SK-N-SH (cell line): ENCODE data around the gene INPP5A. TPM values are rescaled to one million over a fixed set of nuclear protein-coding genes. Genes with fewer than 3 reads are reported as not detected.

ENCODE experiments used
- CTCF ChIA-PET: fragments of 300-600, 350-600 bp; formaldehyde crosslinking; extraction: SDS; loops from one replicate; lab custom pipeline; 2021; lab: Yijun Ruan, JAX
- POLR2A ChIA-PET: fragments of 350-600 bp; sonication (Branson Sonifier 250); formaldehyde crosslinking; extraction: SDS; loops from one replicate; lab custom pipeline; 2020; ENCODE audit warnings: antibody characterized with exemption, inconsistent platforms; lab: Yijun Ruan, JAX
- DNase-seq: peaks from one replicate; pipeline ENCODE4 v3.0.0; 2012
- H2AFZ ChIP-seq: fragments of 200-600 bp; sonication (generic); 2 replicates; pipeline ENCODE4 v1.8.1; 2016; ENCODE audit warnings: antibody characterized with exemption, mild to moderate bottlenecking, low read depth
- H3F3A ChIP-seq: fragments of 200-600 bp; sonication (generic); replicated peaks from 2 replicates; pipeline ENCODE3; 2016; ENCODE audit warnings: antibody characterized with exemption, mild to moderate bottlenecking; ENCODE audit not compliant: insufficient read depth
- H3K27ac ChIP-seq, 2 experiments: fragments of 200-500 bp in 1 of 2; fragments of 200-600 bp in 1 of 2; sonication (Bioruptor generic) in 1 of 2; sonication (generic), shearing (Covaris generic) in 1 of 2; 2 replicates each; pipeline versions ENCODE4 v1.5.1 to v1.6.1; 2014 to 2016; ENCODE audit warnings: low read depth in 2 of 2, inconsistent platforms in 1 of 2, low read length in 1 of 2, mild to moderate bottlenecking in 1 of 2, mixed read lengths in 1 of 2
- H3K27me3 ChIP-seq: fragments of 200-600 bp; sonication (generic), shearing (Covaris generic); 2 replicates; pipeline ENCODE4 v1.6.1; 2016; ENCODE audit warnings: mixed run types; ENCODE audit not compliant: insufficient read depth
- H3K36me3 ChIP-seq, 2 experiments: fragments of 200-500 bp in 1 of 2; fragments of 200-600 bp in 1 of 2; sonication (Bioruptor generic) in 1 of 2; sonication (generic) in 1 of 2; replicated peaks in 1 of 2; 2 replicates each; pipeline versions ENCODE3 to v1.5.1; 2014 to 2016; ENCODE audit warnings: low read length in 1 of 2, mild to moderate bottlenecking in 1 of 2; ENCODE audit not compliant: insufficient read depth in 2 of 2, control insufficient read depth in 1 of 2
- H3K4me1 ChIP-seq, 2 experiments: fragments of 200-500 bp in 1 of 2; fragments of 200-600 bp in 1 of 2; sonication (Bioruptor generic) in 1 of 2; sonication (generic), shearing (Covaris generic) in 1 of 2; 2 replicates each; pipeline versions ENCODE4 v1.5.1 to v1.6.1; 2014 to 2016; ENCODE audit warnings: low read depth in 1 of 2, low read length in 1 of 2, mixed run types in 1 of 2; ENCODE audit not compliant: insufficient read depth in 2 of 2, control insufficient read depth in 1 of 2
- H3K4me2 ChIP-seq: fragments of 200-600 bp; sonication (generic), shearing (Covaris generic); 2 replicates; pipeline ENCODE4 v1.6.1; 2017; ENCODE audit warnings: mixed run types
- H3K4me3 ChIP-seq, 2 experiments: fragments of 200-500 bp in 1 of 2; fragments of 200-600 bp in 1 of 2; sonication (Bioruptor generic) in 1 of 2; sonication (generic), shearing (Covaris generic) in 1 of 2; 2 replicates each; pipeline versions ENCODE4 v1.5.1 to v1.8.1; 2014 to 2016; ENCODE audit warnings: low read depth in 2 of 2, inconsistent platforms in 1 of 2, low read length in 1 of 2, mild to moderate bottlenecking in 1 of 2, mixed read lengths in 1 of 2, moderate library complexity in 1 of 2
- H3K79me2 ChIP-seq: fragments of 200-600 bp; sonication (generic); 2 replicates; pipeline ENCODE4 v1.8.1; 2017; ENCODE audit warnings: mild to moderate bottlenecking; ENCODE audit not compliant: insufficient read depth
- H3K9ac ChIP-seq: fragments of 200-600 bp; sonication (generic); 2 replicates; pipeline ENCODE4 v1.6.1; 2017; ENCODE audit warnings: mixed run types
- H3K9me2 ChIP-seq: fragments of 200-600 bp; sonication (generic); 2 replicates; pipeline ENCODE4 v1.6.1; 2017; ENCODE audit warnings: mixed run types
- H3K9me3 ChIP-seq: fragments of 200-600 bp; sonication (generic); 2 replicates; pipeline ENCODE4 v1.6.1; 2017; ENCODE audit warnings: mixed run types, mild to moderate bottlenecking, moderate library complexity
- H4K20me1 ChIP-seq: fragments of 200-600 bp; sonication (generic); 2 replicates; pipeline ENCODE4 v1.6.1; 2017; ENCODE audit warnings: mild to moderate bottlenecking, mixed run types; ENCODE audit not compliant: insufficient read depth
- CHD2 ChIP-seq: fragments of 150-350 bp; IDR thresholded peaks from 2 replicates; pipeline ENCODE4 v1.6.1; 2018; ENCODE audit warnings: low read length; ENCODE audit not compliant: partially characterized antibody
- EZH2phosphoT487 ChIP-seq: fragments of 200-600 bp; sonication (generic); IDR thresholded peaks from 2 replicates; pipeline ENCODE4 v1.6.1; 2017; ENCODE audit warnings: low read depth, mixed run types, mild to moderate bottlenecking, antibody characterized with exemption, moderate library complexity, borderline replicate concordance
- FOSL2 ChIP-seq: IDR thresholded peaks from 2 replicates; pipeline ENCODE4 v1.4.0; 2012; ENCODE audit warnings: low read depth, mild to moderate bottlenecking, moderate library complexity, borderline replicate concordance
- FOXJ3 ChIP-seq: sonication (generic); formaldehyde crosslinking; IDR thresholded peaks from 2 replicates; pipeline ENCODE4 v1.5.1; 2020; ENCODE audit warnings: mild to moderate bottlenecking, missing genetic modification reagents
- GABPA ChIP-seq: IDR thresholded peaks from 2 replicates; pipeline ENCODE4 v1.4.0; 2012; ENCODE audit warnings: low read depth, mild to moderate bottlenecking
- MEF2A ChIP-seq: IDR thresholded peaks from 2 replicates; pipeline ENCODE4 v1.4.0; 2012; ENCODE audit warnings: low read depth, borderline replicate concordance
- MXI1 ChIP-seq: IDR thresholded peaks from 2 replicates; pipeline ENCODE4 v1.6.1; 2012; ENCODE audit warnings: mild to moderate bottlenecking, low read depth, low read length, improper control_type of control experiment
- POLR2AphosphoS5 ChIP-seq: IDR thresholded peaks from 2 replicates; pipeline ENCODE4 v1.6.1; 2012; ENCODE audit warnings: low read depth, low read length
- RAD21 ChIP-seq: IDR thresholded peaks from 2 replicates; pipeline ENCODE4 v1.6.1; 2012; ENCODE audit warnings: mild to moderate bottlenecking, low read length
- RCOR1 ChIP-seq: fragments of 150-350 bp; IDR thresholded peaks from 2 replicates; pipeline ENCODE4 v1.6.1; 2017; ENCODE audit warnings: antibody characterized with exemption, low read length
- RFX5 ChIP-seq: IDR thresholded peaks from 2 replicates; pipeline ENCODE4 v1.6.1; 2012; ENCODE audit warnings: mild to moderate bottlenecking, improper control_type of control experiment, low read length
- RXRA ChIP-seq: IDR thresholded peaks from 2 replicates; pipeline ENCODE4 v1.4.0; 2012; ENCODE audit warnings: low read depth, mild to moderate bottlenecking, borderline replicate concordance
- SIN3A ChIP-seq: IDR thresholded peaks from 2 replicates; pipeline ENCODE4 v1.6.1; 2012; ENCODE audit warnings: low read depth, mild to moderate bottlenecking, low read length, moderate library complexity, borderline replicate concordance
- TCF12 ChIP-seq: IDR thresholded peaks from 2 replicates; pipeline ENCODE4 v1.4.0; 2012
- WGBS: methylation state at CpG from one replicate; pipeline ENCODE4 v1.1.6; 2017; ENCODE audit warnings: low lambda C conversion rate; 5-methylcytosine and 5-hydroxymethylcytosine counted together
- polyA plus RNA-seq, 3 experiments: library from polyadenylated mRNA; depleted of rRNA; stranded (reverse); fragments of >200 nt; gene quantifications; 2 replicates each; pipeline ENCODE4 v1.2.3, GENCODE V29; 2012
- TF ChIP-seq, protein P1 (sequence below): IDR thresholded peaks from 2 replicates; pipeline ENCODE4 v1.6.1; 2012; ENCODE audit warnings: mild to moderate bottlenecking, low read depth, low read length, moderate library complexity
- TF ChIP-seq, protein P2 (sequence below): IDR thresholded peaks from 2 replicates; pipeline ENCODE4 v1.4.0; 2012; ENCODE audit warnings: low read depth
- TF ChIP-seq, protein P3 (sequence below): IDR thresholded peaks from 2 replicates; pipeline ENCODE4 v1.4.0; 2012; ENCODE audit warnings: low read depth, borderline replicate concordance
- TF ChIP-seq, protein P4 (sequence below): IDR thresholded peaks from 2 replicates; pipeline ENCODE4; 2012

The INPP5A gene
- polyA plus RNA-seq, 1 of the 3 experiments (the other 2 are of a cell fraction) = 12.0 TPM

DNA sequence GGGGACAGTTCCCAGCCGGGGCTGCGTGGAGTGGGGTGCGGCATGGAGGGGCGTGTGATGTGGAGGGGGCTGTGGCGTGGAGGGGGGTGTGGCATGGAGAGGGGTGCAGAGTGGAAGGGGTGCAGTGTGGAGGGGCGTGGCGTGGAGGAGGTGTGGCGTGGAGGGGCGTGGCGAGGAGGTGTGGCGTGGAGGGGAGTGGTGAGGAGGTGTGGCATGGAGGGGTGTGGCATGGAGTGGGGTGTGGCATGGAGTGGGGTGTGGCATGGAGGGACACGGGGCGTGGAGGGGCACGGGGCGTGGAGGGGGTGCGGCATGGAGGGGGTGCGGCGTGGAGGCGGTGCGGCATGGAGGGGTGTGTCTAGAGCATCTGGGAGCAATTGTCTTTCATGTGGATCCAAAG is 214.8 kb downstream of the INPP5A start:
- Histone ChIP-seq H3K9me3 (no peaks in the 10 kb centered on the region), H3K4me2 (no peak overlapping the region), H2AFZ (no peak overlapping the region), H3K9me2 (no peaks in the 10 kb centered on the region), H3K27ac (no peak overlapping the region), H3K36me3 (no peaks in the 10 kb centered on the region), H4K20me1 (no peaks in the 10 kb centered on the region), H3K4me3 (no peak overlapping the region), H3K4me1 (no peaks in the 10 kb centered on the region), H3K79me2 (no peaks in the 10 kb centered on the region), H3F3A (no peaks in the 10 kb centered on the region), H3K9ac (no peak overlapping the region), H3K27me3 (no peaks in the 10 kb centered on the region)
- TF ChIP-seq RCOR1 = no peak
- TF ChIP-seq FOSL2 = no peak
- no peak for TF ChIP-seq RAD21
- TF ChIP-seq FOXJ3 (CRISPR knock-in tag) = no peak
- TF ChIP-seq RXRA = no peak
- no peak for TF ChIP-seq MEF2A
- TF ChIP-seq RFX5 = no peak
- TF ChIP-seq, protein P1, sequence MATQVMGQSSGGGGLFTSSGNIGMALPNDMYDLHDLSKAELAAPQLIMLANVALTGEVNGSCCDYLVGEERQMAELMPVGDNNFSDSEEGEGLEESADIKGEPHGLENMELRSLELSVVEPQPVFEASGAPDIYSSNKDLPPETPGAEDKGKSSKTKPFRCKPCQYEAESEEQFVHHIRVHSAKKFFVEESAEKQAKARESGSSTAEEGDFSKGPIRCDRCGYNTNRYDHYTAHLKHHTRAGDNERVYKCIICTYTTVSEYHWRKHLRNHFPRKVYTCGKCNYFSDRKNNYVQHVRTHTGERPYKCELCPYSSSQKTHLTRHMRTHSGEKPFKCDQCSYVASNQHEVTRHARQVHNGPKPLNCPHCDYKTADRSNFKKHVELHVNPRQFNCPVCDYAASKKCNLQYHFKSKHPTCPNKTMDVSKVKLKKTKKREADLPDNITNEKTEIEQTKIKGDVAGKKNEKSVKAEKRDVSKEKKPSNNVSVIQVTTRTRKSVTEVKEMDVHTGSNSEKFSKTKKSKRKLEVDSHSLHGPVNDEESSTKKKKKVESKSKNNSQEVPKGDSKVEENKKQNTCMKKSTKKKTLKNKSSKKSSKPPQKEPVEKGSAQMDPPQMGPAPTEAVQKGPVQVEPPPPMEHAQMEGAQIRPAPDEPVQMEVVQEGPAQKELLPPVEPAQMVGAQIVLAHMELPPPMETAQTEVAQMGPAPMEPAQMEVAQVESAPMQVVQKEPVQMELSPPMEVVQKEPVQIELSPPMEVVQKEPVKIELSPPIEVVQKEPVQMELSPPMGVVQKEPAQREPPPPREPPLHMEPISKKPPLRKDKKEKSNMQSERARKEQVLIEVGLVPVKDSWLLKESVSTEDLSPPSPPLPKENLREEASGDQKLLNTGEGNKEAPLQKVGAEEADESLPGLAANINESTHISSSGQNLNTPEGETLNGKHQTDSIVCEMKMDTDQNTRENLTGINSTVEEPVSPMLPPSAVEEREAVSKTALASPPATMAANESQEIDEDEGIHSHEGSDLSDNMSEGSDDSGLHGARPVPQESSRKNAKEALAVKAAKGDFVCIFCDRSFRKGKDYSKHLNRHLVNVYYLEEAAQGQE = no peak
- no peak for TF ChIP-seq TCF12
- no peak for TF ChIP-seq CHD2
- TF ChIP-seq, protein P2, sequence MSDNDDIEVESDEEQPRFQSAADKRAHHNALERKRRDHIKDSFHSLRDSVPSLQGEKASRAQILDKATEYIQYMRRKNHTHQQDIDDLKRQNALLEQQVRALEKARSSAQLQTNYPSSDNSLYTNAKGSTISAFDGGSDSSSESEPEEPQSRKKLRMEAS = no peak
- TF ChIP-seq MXI1 = no peak
- TF ChIP-seq, protein P3, sequence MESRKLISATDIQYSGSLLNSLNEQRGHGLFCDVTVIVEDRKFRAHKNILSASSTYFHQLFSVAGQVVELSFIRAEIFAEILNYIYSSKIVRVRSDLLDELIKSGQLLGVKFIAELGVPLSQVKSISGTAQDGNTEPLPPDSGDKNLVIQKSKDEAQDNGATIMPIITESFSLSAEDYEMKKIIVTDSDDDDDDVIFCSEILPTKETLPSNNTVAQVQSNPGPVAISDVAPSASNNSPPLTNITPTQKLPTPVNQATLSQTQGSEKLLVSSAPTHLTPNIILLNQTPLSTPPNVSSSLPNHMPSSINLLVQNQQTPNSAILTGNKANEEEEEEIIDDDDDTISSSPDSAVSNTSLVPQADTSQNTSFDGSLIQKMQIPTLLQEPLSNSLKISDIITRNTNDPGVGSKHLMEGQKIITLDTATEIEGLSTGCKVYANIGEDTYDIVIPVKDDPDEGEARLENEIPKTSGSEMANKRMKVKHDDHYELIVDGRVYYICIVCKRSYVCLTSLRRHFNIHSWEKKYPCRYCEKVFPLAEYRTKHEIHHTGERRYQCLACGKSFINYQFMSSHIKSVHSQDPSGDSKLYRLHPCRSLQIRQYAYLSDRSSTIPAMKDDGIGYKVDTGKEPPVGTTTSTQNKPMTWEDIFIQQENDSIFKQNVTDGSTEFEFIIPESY = no peak
- no peak for TF ChIP-seq GABPA
- TF ChIP-seq, protein P4, sequence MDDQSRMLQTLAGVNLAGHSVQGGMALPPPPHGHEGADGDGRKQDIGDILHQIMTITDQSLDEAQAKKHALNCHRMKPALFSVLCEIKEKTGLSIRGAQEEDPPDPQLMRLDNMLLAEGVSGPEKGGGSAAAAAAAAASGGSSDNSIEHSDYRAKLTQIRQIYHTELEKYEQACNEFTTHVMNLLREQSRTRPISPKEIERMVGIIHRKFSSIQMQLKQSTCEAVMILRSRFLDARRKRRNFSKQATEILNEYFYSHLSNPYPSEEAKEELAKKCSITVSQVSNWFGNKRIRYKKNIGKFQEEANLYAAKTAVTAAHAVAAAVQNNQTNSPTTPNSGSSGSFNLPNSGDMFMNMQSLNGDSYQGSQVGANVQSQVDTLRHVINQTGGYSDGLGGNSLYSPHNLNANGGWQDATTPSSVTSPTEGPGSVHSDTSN = no peak
- TF ChIP-seq EZH2phosphoT487 = no peak
- no peak for TF ChIP-seq SIN3A
- no peak for TF ChIP-seq POLR2AphosphoS5
- DNase-seq = no peak
- 92% methylated on average over 20 of the region's 20 CpGs for WGBS
- ChIA-PET POLR2A (no interaction called here), CTCF (no interaction called here)
